HL-60 (cell line): ENCODE measurements around the gene GPC5.

Source experiments
- CTCF ChIP-seq: IDR thresholded peaks from one replicate; pipeline ENCODE4 v1.5.1; 2011; ENCODE audit warnings: low read length, control low read depth, inconsistent platforms; ENCODE audit not compliant: insufficient read depth
- GABPA ChIP-seq: IDR thresholded peaks from 2 replicates; pipeline ENCODE4 v1.6.1; 2012; ENCODE audit warnings: low read depth
- POLR2AphosphoS5 ChIP-seq: IDR thresholded peaks from 2 replicates; pipeline ENCODE4 v1.6.1; 2012; ENCODE audit warnings: low read depth
- REST ChIP-seq: IDR thresholded peaks from 2 replicates; pipeline ENCODE4 v1.6.1; 2012; ENCODE audit warnings: low read depth; ENCODE audit not compliant: insufficient replicate concordance
- SPI1 ChIP-seq: IDR thresholded peaks from 2 replicates; pipeline ENCODE4 v1.6.1; 2012; ENCODE audit warnings: low read depth, mild to moderate bottlenecking, borderline replicate concordance

- TF ChIP-seq CTCF (no peak), POLR2AphosphoS5 (no peak), REST (no peak), SPI1 (no peak), GABPA (no peak)
Measured at GRCh38 chr13:91553584-91553983, 155.2 kb downstream of the GPC5 start.
